Fibroblast of skin of abdomen (primary cell): ENCODE data around the gene ZNF471. TPM values are rescaled to one million over a fixed set of nuclear protein-coding genes. Genes with fewer than 3 reads are reported as not detected.
A peak's percentile ranks its signal among the peaks of the same experiment; 100 is the strongest.

Source experiments
- DNase-seq: peaks from one replicate; pipeline ENCODE4 v3.0.0-alpha.2; 2013
- polyA plus RNA-seq, 2 experiments: library from polyadenylated mRNA; unstranded; fragments of 120-200 nt; gene quantifications; one replicate each; pipeline ENCODE4 v1.2.1, GENCODE V29; 2013; ENCODE audit not compliant: insufficient read length in 2 of 2

The ZNF471 gene
- 3.6 TPM for polyA plus RNA-seq (2013, experiment 1 of 2; ENCODE audit: insufficient read length)
- polyA plus RNA-seq (2013, experiment 2 of 2; ENCODE audit: insufficient read length) = 4.0 TPM

DNA sequence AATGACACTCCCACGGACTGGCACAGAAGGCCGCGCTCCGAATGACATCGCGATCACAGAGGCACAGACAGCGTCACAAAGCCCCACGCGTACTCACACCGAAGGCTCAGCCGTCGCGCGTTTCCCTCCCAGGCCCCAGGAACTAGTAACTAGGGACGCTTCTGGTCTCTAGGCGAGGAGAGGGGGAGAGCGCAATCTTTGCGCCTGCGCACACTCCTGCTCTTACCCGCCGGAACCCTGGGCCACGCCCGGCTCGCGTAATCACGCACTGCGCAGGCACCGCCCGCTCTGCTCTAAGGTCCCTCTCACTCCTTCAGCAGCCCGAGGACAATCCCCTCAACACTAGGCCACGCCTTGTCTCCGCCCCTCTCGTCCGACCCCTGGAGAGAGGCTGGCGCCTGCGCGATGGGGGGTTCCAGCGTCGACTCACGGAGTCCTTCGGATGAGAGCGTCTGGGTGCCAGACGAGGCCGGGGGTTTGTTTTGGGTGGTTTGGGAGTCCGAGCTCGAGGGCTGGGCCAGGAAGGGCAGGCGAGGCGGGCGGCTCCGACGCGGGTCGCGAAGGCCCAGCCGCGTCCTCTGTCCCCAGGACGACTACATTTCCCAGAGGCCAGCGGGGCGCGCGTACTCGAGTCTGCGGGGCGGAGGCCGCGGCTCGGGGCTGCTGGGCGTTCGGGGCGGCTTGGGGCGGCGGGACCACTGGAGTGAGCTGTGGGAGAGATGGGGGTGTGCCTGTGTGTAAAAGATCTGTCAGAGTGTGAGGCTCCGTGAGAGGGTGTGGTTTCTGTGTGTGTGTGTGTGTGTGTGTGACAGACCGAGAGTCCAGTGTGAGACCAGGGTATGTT lies at the start of gene ZNF471:
Gene ZNF471, plus strand, starts transcription at position 410 of the 844 bp plus-strand sequence. CDS start 3,717 bp downstream, outside the sequence.
- peak; percentile 98 for DNase-seq

DNA sequence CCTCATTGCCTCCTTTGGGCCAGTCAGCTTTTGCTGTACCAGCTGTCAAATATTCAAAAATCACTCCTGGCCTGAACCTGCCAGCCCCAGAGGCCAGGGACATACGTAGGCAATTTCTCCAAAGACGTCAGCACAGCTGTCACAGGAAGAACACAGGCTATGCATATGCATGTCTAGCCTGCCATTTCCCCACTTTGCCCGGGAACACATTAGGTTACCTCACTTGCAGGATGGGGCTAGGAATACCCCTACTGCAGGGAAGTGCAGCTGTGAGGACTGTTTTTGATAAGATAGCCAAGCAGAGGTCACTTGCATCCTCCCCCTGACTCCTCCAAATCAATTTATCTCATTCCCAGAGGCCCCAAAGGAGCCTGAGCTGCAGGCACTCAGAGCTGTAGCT lies 33.3 kb upstream of the ZNF471 start:
- DNase-seq = no peak

DNA sequence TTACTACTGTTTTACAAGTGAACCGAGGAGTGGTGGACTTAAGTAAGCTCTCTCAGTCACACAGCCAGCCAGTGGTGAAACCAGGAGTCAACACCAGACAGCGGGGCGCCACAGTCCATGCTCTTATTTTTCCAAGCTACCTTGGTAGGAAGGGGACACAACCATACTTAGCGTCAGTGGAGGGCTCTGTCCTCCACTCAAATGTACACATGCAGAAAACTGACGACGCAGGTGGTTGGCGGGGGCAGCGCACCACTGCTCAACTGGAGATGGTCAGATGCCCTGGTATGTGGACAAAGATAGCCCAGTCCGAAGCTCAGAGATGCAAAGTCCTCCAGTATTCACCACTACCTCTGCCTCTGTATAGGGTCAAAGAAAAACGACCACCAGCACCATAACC lies 31.6 kb upstream of the ZNF471 start:
- no peak for DNase-seq

DNA sequence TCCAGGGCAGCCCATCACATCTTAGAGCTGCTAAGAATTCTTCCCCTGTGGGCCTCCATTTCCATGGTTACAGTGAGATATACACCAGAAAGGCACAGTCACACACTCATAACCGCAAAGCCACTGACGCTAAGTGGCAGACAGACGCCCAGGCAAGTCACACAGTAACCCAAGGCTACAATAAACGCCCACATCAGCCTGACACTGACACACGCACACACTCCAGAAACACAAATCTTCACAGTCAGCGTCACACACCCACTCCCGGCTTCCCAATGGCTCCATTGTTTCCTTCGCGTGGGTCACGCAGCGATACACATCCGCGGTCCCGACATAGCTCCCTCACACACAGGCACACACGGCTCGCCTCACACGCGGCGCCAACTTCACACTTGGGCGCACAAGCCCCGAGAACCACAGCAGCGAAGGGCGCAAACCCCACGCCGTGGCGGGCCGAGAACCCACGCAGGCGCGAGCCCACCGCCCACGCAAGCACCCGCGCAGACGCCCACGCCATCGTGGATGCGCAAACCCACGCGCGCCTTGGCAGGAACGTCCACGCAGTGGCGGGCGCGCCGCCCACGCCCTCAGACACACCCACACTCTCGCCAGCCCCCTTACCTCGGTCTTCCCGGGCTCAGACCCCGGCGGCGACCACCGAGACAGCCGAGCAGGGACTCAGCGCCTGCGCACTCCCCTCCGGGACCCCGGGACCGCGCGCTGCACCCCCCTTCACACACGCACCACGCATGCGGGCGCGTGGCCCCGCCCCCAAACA lies 30.8 kb upstream of the ZNF471 start, which contains the start of gene ZNF667:
Gene ZNF667, minus strand, starts transcription at position 695 of the 778 bp plus-strand sequence. CDS start 14,975 bp downstream, outside the sequence.
- DNase-seq = peak; percentile 32

DNA sequence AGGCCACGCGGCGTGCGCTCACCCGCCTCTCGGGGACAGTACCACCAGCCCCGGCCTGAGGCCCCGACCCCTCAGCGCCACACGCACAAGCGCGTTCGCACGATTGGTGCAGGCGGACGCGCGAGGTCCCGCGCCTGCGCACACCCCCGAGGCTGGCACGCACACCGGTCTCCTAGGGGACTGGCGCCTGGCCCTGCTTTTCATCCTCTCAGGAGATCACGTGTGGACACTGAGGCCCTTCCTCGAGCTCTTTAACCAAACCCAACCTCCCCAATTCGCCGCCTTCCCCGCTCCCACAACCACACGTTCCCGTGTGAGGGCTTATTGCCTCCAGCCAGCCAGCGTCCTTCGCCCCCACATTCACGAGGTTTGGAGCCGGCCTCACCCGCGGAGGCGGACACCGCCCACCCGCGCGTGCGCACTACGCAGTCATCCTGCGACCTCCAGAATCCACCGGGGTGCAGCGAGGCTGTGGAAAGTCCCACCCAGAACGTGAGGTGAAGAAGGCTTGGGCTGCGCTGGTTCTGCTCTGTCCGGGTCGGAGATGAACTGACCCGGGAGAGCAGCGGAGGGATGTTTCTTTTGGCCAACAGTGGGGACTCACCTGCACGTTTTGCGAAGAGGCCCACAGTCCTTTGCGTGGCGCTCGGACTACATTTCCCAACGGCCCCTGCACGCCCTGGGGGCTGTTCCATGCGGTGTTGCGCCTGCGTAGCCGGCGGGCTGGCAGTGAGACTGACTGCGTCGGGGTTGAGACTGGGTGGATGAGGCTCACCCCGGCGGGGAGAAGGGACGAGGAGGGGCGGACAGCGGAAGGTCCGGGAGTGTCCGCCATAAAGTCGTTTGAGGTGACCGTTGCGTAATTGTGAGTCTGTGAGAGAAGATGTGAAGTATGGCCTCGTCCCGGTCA lies 30.0 kb upstream of the ZNF471 start:
- DNase-seq = peak; percentile 92

DNA sequence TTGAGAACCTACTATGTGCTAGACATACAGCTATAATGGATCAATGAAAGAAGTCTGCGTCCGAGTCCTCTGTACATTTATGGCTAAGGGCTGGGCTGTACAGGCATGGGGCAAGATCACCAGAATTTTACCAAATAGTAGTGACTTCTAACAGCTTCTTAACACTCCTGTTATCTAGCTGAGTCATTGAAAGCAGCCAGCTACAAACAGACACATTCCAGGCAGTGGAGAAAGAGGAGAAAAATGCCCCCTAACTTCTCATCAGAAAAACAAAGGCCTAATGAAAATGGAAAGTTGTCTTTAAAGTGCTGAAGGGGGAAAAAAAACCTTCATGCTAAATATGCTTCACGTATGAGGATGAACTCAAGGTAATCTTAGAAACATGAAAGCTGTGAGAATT lies 16.3 kb upstream of the ZNF471 start:
- DNase-seq = no peak

DNA sequence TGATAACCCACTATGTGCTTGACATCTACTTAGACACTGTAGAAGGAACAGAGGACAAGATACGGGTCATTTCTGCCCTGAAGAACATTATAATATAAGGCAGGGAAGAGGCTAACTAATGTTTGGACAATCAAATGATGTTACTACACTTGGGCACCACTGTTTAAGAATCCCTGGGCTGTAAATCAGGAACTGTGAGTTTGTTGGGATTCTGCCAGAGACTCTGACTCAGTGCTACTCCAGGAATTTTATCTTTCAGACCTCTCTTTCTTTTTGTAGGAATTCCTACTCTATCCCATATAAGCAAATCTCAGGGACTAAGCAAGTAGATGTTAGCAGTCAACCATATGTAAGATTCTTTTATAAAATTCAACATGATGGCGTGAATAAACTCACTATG lies 3.1 kb upstream of the ZNF471 start:
- DNase-seq = peak; percentile 2

DNA sequence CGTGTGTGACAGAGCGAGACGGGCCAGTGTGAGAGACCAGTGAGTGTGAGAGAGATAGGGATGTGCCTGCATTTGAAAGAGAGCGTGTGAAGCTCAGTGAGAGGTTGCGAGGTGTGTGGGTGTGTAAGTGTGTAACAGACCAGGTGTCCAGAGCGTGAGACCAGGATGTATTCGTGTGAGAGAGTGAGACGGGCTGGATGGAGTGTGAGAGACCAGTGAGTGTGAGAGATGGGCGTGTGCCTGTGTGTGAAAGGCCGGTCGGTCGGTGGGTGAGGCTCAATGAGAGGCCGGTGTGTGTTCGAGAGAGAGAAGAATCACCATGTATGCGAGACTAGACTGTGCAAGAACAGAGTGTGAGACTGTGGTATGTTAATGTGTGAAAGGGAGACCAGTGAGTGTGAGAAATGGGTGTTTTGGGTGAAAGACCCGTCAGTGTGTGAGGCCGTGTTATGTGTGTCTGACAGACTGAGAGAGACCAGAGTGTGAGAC lies 679 bp downstream of the ZNF471 start:
- no peak for DNase-seq

DNA sequence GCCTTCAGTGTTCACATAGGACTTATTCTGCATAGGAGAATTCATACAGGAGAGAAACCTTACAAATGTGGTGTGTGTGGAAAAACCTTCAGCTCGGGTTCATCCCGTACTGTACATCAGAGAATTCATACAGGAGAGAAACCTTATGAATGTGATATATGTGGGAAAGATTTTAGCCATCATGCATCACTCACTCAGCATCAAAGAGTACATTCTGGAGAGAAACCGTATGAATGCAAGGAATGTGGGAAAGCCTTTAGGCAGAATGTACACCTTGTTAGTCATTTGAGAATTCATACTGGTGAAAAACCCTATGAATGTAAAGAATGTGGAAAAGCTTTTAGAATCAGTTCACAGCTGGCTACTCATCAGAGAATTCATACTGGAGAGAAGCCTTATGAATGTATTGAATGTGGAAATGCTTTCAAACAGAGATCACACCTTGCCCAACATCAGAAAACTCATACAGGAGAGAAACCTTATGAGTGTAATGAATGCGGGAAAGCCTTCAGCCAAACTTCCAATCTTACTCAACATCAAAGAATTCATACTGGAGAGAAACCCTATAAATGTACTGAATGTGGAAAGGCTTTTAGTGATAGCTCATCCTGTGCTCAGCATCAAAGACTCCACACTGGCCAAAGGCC lies 17.7 kb downstream of the ZNF471 start:
- DNase-seq = no peak

DNA sequence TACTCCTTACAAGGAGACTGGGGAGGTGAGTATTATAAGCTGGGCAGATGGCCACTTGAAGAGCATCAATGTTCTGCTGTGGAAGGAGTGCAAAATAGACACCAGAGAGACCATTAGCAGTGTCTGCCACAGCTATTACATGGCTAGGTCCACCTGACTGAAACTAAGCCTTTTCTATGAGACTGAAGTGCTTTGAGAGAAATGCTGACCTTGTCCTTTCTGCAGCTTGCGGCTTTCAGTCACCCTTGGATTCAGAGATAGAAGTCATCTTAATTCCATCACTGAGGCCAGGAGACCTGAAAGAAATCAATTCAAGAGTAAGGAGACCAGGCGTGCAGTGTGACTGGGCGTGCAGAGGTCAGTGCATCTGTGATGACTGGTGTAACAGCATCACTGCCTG lies 29.8 kb downstream of the ZNF471 start:
- no peak for DNase-seq

DNA sequence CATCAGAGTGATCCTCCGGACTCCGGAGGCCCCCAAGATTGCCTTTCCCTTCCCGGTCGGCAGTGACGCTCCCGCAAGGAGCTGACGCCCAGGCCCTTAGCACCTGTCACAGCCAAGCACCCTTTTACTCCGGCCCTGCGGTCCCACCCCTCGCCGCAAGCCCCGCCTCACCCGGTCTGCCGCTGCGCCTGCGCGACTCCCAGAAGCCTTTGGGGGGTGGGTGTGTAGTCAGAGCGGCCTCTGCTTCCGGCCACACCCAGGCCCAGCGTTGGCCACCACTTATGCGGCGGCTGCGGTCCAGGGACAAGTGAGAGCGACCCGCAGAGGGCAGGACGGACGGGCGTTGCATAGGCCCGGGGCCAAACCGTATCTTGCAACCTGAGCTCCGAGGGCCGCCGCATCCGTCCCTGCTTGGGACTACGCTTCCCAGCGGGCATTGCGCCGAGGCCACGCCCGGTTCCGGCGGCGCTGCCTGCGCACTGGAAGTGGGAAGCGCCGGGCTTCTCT lies 30.7 kb downstream of the ZNF471 start:
- DNase-seq = peak; percentile 88

DNA sequence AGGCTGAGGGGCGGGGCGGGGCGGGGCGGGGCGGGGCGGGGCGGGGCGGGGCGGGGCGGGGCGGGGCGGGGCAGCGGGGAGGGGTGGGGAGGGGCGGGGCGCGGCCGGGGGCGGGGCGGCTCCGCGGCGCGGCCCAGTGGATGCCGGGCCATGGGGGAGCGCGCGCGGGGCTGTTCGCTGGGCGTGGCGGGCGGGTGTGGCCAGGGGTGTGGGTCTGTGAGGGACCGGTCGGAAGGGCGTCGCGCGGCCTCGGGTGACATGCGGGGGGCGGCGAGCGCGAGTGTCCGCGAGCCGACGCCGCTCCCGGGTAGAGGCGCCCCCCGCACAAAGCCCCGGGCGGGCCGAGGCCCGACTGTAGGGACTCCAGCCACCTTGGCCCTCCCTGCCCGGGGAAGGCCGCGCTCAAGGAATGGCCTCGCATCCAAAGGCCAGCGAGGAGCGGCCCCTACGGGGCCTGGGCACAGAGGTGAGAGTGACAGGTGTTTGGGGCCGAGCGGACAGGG lies 31.2 kb downstream of the ZNF471 start, which contains the start of gene ZFP28:
Gene ZFP28, plus strand, starts transcription at position 188 of the 503 bp plus-strand sequence. Its CDS starts 71 bp downstream, at position 259.
- no peak for DNase-seq

DNA sequence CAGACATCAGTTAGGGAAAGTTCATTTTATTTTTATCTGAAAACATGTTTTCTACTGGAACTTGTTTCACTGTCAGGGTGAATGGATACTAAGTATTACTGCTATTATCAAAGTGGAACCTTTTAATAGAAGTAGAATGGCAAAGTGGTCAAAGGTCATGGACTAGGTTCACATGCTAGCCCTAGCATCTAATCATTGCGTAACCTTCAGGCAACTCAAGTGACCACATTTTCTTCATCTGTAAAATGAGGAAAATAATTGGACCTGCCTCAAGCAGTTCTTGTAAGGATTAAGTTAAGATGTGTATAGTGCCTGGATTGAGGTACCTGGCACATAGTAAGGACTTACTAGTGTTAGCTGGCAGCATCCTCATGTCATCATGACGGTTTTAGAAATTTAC lies 36.1 kb downstream of the ZNF471 start:
- no peak for DNase-seq

DNA sequence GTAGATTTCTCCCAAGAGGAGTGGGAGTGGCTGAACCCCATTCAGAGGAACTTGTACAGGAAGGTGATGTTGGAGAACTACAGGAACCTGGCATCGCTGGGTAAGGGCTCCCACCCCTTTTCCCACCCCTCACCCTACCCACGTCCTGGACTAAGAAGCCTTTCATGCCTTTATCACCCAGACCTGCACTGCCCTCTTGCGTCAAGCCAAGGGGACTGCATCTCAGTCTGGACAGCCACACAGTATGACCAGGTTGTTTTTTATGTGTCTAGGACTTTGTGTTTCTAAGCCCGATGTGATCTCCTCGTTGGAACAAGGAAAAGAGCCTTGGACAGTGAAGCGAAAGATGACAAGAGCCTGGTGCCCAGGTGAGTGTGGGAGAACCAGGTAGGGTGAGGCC lies 39.9 kb downstream of the ZNF471 start:
- no peak for DNase-seq

DNA sequence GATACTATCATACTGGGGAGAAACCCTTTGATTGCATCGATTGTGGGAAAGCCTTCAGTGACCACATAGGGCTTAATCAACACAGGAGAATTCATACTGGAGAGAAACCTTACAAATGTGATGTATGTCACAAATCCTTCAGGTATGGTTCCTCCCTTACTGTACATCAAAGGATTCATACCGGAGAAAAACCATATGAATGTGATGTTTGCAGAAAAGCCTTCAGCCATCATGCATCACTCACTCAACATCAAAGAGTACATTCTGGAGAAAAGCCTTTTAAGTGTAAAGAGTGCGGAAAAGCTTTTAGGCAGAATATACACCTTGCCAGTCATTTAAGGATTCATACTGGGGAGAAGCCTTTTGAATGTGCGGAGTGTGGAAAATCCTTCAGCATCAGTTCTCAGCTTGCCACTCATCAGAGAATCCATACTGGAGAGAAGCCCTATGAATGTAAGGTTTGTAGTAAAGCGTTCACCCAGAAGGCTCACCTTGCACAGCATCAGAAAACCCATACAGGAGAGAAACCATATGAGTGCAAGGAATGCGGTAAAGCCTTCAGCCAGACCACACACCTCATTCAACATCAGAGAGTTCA lies 46.7 kb downstream of the ZNF471 start:
- DNase-seq = no peak

DNA sequence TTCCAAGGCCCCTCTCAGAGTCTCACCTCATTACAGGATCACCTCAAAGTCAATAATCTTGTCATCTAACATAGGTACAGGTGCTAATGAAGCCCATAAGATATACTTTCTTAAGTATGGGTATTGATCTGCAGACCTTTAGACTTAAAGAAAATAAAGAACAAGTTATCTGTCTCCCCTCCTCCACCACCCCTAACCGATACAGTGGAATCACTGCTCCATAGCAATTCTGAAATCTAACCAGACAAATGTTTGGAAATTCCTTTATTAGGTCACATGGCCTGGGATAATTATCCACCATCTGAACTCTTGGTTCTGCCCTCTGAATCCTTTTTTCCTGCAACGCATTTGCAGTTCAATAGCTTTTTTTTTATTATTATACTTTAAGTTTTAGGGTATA lies 55.1 kb downstream of the ZNF471 start:
- no peak for DNase-seq

DNA sequence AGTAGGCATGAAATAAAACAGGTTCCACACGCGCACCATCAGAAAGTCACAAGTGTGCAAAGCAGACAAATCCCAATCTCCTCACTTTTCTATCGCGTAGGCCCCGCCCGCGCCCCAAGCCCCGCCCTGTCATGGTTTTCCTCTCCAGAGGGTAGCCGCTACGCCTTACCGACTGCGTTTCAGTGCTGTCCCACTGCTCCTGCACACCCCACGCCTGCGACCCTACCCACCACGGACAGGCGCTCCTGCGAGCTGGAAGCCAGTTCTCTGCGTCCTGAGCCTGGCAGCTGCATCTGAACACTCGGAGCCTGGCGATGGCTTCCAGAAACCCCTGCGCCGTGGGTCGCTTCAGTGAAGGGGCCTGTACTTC lies 59.2 kb downstream of the ZNF471 start:
- peak; percentile 17 for DNase-seq

DNA sequence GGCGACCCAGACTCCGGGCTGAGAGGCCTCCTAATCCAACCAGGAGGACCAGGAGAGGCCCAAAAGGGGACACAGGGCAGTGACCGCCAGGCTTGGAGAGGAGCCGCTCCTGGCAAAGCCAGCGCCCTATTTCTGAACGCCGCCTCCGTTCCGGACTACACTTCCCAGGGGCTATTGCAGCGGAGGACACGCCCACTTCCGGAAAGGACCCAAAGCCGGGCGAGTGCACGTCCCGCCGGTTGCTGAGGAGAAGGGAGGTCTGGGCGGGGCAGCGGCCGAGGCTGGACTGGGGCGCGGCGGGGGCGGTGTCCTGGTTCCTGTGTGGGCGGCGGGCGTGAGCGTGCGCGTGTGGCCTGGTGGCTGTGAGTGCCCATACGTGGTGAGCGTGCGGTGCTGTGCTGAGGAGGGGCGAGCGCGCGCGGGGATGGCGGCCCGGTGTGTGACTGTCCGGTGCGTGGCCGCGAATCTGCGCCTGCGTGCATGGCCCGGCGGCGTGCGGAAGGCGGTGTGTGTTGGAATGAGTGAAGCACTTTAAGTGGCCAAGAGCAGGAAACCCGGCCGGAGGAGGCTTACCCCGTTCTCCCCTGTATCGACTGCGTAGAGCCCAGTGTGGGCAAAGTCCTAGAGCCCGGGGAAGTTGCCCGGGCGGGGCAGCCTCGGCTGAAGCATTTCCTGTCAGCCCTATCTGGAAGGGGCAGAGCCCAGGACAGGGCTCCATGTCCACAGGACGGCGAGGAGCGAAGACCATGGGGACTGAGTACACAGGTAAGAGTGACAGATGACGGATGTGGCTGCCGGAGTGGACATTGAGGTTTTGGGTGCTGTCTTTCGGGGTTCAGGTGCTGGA lies 59.8 kb downstream of the ZNF471 start, which contains the start of gene ZNF470:
Gene ZNF470, plus strand, starts transcription at position 195 of the 847 bp plus-strand sequence. CDS start 2,844 bp downstream, outside the sequence.
- peak; percentile 91 for DNase-seq

DNA sequence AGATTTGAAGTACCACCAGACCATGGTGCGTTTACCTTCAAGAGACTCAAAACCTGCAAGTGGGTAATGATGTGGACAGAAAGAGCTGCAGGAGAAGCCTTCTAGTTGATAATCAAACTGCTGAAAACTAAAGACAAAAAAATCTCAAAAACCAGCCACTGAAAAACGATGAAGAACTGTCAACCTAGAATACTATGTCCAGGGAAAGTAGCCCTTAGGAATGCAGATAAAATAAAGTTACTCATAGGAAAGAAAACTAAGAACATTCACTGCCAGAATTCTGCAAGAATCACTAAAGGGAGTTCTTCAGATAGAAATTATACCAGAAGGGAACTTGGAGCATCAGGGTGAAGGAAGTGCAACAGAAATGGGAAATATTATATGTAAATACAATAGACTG lies 64.9 kb downstream of the ZNF471 start:
- no peak for DNase-seq

DNA sequence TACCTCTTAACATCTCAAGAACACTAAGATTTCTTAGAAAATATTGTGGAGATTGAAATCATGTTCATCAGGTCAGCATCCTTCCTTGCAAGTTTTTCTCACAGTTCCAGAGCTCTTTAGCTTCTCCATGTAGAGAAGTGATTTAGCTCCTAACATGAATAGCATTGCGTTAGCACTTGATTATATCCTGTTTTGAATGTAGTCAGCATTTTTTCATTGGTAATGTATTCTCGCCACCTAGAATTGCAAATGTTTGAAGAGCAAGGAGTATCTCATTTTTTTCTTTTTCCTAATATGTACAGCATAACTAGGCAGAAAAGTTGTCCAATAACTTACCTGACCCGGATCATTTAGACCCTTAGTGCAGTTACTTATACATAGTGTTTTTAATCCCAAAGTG lies 66.3 kb downstream of the ZNF471 start:
- DNase-seq = no peak
